Measurements from ENCODE around the gene TANC1.

Gene TANC1

GRCh38 chr2:158994920-158995676 lies 26.7 kb downstream of the TANC1 start:
- TF ChIP-seq GATA1 (IDR thresholded peaks at IDR 0.05; ENCODE audit: low read depth, low read length): no peak
- no peak for TF ChIP-seq POLR2A (IDR thresholded peaks at IDR 0.05; ENCODE audit: low read length)
- DNase-seq: no peak

DNA sequence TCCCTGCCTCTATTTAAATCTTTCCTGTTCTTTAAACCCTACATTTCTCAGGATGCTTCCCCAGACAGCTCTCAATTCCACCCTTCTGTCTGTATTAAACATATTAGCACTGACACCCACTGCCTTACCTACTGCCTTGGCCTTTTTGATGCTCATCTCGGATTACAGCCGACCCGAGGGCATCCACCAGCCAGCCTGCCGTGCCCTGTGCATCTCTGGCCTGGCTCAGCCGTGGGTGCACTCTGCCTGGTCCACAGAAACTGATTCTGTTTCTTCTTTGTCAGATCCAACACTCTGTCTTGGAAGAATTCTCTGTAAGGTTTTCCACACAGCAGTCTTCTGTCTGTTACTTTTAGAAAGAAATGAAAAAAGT lies 27.2 kb downstream of the TANC1 start:
- TF ChIP-seq POLR2A (IDR thresholded peaks at IDR 0.05; ENCODE audit: low read length) (no peak), GATA1 (IDR thresholded peaks at IDR 0.05; ENCODE audit: low read depth, low read length) (no peak)
- DNase-seq: no peak

GRCh38 chr2:158996378-158996993 lies 28.0 kb downstream of the TANC1 start:
- TF ChIP-seq POLR2A (IDR thresholded peaks at IDR 0.05; ENCODE audit: low read length): no peak
- TF ChIP-seq GATA1 (IDR thresholded peaks at IDR 0.05; ENCODE audit: low read depth, low read length): no peak
- no peak for DNase-seq

DNA sequence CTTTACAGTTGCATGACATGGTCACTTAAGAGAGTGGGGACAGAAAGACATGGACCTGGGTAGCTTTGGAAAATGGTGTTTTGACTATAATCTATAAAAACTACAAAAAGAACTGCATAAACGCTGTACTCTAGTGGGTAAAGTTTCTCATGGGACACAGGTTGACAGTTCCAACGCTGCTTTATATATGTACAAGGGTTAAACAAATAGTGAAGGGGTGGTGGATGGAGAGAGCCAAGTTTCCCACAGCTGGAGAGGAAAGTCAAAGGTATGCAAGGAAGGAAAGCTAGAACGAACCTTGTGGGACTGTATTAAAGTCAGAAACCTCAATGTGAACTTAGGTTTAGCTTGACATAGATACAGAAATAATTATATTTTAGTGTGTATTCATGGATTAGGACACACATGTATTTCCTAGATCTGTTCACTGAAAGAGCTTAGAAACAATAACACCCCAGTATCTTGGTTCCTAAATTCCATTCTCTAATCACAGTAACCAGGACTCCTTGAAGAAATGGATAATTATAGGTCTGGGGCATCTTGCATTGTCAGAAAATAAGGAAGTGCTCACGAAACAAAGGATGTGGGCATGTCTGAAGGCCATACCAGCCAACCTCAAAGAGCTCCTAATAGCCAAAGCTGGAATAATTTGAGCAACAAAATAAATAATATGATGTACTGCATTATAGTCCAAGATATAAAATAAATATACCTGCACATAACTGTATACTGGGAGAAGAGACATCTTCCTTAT lies 28.8 kb downstream of the TANC1 start:
- TF ChIP-seq POLR2A (IDR thresholded peaks at IDR 0.05; ENCODE audit: low read length) (no peak), GATA1 (IDR thresholded peaks at IDR 0.05; ENCODE audit: low read depth, low read length) (no peak)
- no peak for DNase-seq

DNA sequence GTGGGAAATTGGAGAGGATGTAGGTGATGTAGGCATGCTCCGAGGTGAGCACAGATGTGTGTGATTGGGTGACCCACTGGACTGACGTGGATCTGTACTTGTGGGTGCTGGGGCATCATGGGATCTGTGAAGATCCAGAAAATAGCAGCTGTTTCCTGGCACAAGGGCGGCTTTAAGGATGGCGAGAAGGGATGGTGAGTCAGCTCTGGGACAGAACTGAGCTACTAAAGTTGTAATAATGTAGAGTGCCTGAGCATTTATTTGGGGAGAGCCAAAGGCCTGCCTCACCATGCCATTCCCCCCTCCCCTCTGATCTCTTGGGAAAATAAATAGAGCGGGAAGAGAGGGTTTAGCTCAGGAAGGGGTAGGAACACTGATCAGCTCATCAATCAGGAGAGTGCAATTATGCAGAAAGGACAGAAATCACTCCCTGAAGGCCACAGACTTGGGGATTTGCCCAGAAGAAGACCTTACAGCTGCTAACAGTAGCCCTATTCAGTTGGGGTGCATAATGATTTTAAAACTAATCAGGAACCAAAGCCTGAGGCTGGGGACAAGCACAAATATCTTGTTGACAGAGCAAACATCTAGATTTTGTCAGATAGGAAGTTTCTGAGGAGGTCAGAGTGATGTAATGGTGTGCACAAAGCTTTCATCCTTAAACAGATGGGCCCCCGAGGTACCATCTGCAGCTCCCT lies 30.3 kb downstream of the TANC1 start:
- no peak for DNase-seq
- no peak for TF ChIP-seq GATA1 (IDR thresholded peaks at IDR 0.05; ENCODE audit: low read depth, low read length)
- TF ChIP-seq POLR2A (IDR thresholded peaks at IDR 0.05; ENCODE audit: low read length): no peak

- TF ChIP-seq GATA1 (IDR thresholded peaks at IDR 0.05; ENCODE audit: low read depth, low read length) (no peak), POLR2A (IDR thresholded peaks at IDR 0.05; ENCODE audit: low read length) (no peak)
- no peak for DNase-seq
Observed at GRCh38 chr2:158999458-158999857, 31.0 kb downstream of the TANC1 start.

GRCh38 chr2:159000072-159000471 lies 31.6 kb downstream of the TANC1 start:
- TF ChIP-seq GATA1 (IDR thresholded peaks at IDR 0.05; ENCODE audit: low read depth, low read length) (no peak), POLR2A (IDR thresholded peaks at IDR 0.05; ENCODE audit: low read length) (no peak)
- no peak for DNase-seq

DNA sequence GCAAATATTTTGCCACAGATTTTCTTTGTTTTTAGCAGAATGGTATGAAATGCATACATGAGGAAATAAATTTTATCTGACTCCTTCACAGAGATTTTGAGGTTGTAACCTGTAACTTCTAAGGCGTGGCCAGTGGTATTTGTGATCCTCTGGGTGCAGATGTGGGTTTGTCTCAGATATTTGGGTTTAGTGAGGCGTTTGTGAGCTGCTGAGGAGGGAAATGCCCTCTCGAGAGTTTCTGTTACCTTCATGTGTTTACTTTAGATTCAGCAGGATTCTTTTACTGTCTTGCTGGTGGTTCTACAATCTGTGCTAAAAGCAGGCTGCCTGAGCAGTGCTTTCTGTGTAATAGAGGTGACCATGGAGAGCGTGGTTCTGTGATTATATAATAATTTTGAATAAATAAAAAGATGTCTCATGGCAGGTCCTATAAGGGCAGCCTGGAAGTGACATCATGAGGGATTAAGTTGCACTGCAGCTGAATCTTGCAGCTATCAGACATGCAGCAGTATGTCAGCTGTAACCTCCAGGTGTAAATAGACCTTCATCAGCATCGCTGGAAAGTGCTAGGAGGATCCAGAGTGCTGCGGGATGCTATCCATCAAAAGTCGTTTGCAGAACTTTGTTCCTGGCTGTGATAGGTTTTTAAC lies 34.1 kb downstream of the TANC1 start:
- no peak for DNase-seq
- TF ChIP-seq POLR2A (IDR thresholded peaks at IDR 0.05; ENCODE audit: low read length): no peak
- no peak for TF ChIP-seq GATA1 (IDR thresholded peaks at IDR 0.05; ENCODE audit: low read depth, low read length)

DNA sequence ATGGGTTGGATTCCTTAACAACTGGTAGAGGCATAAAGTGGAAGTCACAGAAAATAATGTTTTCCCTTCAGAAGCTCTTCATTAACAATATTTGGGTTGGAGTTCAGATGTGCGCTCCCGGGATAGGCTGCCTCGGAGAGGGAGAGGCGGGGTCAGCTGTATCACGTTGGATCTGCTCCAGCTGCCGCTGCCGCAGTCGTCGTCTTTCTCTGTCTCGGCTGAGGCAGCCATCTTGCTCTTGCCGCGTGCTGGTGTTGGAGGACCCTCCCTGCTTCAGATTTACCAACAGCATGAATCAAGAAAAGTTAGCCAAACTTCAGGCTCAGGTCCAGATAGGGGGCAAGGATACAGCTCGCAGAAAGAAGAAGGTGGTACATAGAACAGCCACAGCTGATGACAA lies 35.1 kb downstream of the TANC1 start:
- no peak for DNase-seq
- TF ChIP-seq GATA1 (IDR thresholded peaks at IDR 0.05; ENCODE audit: low read depth, low read length) (no peak), POLR2A (IDR thresholded peaks at IDR 0.05; ENCODE audit: low read length) (no peak)

- TF ChIP-seq POLR2A (IDR thresholded peaks at IDR 0.05; ENCODE audit: low read length): no peak
- no peak for TF ChIP-seq GATA1 (IDR thresholded peaks at IDR 0.05; ENCODE audit: low read depth, low read length)
- DNase-seq: no peak
Observed at GRCh38 chr2:159004849-159005248, 36.4 kb downstream of the TANC1 start.

GRCh38 chr2:159009940-159010339 lies 41.5 kb downstream of the TANC1 start:
- DNase-seq: no peak
- TF ChIP-seq POLR2A (IDR thresholded peaks at IDR 0.05; ENCODE audit: low read length): no peak
- TF ChIP-seq GATA1 (IDR thresholded peaks at IDR 0.05; ENCODE audit: low read depth, low read length): no peak

DNA sequence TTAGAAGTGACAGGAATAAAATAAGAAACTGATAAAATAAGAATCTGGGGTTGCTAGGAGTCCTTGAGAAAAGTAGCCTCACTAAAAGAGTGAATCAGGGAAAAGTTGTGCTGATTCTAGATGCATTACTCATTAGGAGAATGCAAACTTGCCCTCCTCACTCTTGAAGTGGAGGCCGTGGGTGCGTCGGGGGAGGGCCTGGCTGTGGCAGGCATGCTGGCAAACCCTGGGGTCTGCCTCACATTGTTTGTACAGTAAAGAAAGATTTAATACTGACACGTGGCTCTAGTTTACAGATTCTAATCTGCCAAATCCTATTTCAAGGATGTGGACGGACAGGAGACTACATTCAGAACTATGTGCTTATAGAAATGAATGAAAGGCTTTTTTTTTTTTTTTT lies 41.9 kb downstream of the TANC1 start:
- no peak for TF ChIP-seq POLR2A (IDR thresholded peaks at IDR 0.05; ENCODE audit: low read length)
- no peak for TF ChIP-seq GATA1 (IDR thresholded peaks at IDR 0.05; ENCODE audit: low read depth, low read length)
- no peak for DNase-seq

GRCh38 chr2:159010963-159011362 lies 42.5 kb downstream of the TANC1 start:
- no peak for DNase-seq

More at GRCh38 chr2:159010963-159011362, 42.5 kb downstream of the TANC1 start:
- TF ChIP-seq POLR2A (IDR thresholded peaks at IDR 0.05; ENCODE audit: low read length) (no peak), GATA1 (IDR thresholded peaks at IDR 0.05; ENCODE audit: low read depth, low read length) (no peak)

Measured in erythroblast (primary cell).